Dermis microvascular lymphatic vessel endothelial cell (primary cell): Measurements from ENCODE around the gene ABCG8. TPM values are rescaled to one million over a fixed set of nuclear protein-coding genes. Genes with fewer than 3 reads are reported as not detected.

Source experiments
- DNase-seq, 2 donors: peaks; one replicate each; pipeline versions ENCODE4 v3.0.0 to v3.0.0-alpha.2; 2010; ENCODE audit warnings: low read depth in 2 of 2
- total RNA-seq: library from RNA; depleted of rRNA; stranded (reverse); fragments of >200 nt; gene quantifications from 2 replicates; pipeline ENCODE4 v1.2.1, GENCODE V29; 2014

ABCG8 gene
- total RNA-seq = not detected in 2 replicates

- DNase-seq = no peak
Measured at GRCh38 chr2:43838560-43839267, at the start of gene ABCG8, which contains the start of gene ABCG5. TSS of gene ABCG8 (plus strand) at chr2:43838971. CDS start at chr2:43839054, 83 bp downstream. TSS of gene ABCG5 (minus strand) at chr2:43838839. CDS start at chr2:43838679, 160 bp downstream.

GRCh38 chr2:43790147-43790546 is 48.6 kb upstream of the ABCG8 start:
- DNase-seq = no peak

- DNase-seq = no peak
Measured at GRCh38 chr2:43791035-43791765, 47.6 kb upstream of the ABCG8 start.

GRCh38 chr2:43792653-43793052 is 46.1 kb upstream of the ABCG8 start:
- DNase-seq = no peak

GRCh38 chr2:43794956-43795355 is 43.8 kb upstream of the ABCG8 start:
- DNase-seq = no peak

GRCh38 chr2:43796206-43796605 is 42.6 kb upstream of the ABCG8 start:
- no peak for DNase-seq

- no peak for DNase-seq
Measured at GRCh38 chr2:43798300-43798699, 40.5 kb upstream of the ABCG8 start.

- no peak for DNase-seq
Measured at GRCh38 chr2:43800894-43801293, 37.9 kb upstream of the ABCG8 start.

- DNase-seq = no peak
Measured at GRCh38 chr2:43802135-43802534, 36.6 kb upstream of the ABCG8 start.

- DNase-seq = no peak
Measured at GRCh38 chr2:43803113-43803512, 35.7 kb upstream of the ABCG8 start.

GRCh38 chr2:43806719-43807031 is 32.1 kb upstream of the ABCG8 start:
- no peak for DNase-seq

GRCh38 chr2:43810452-43810851 is 28.3 kb upstream of the ABCG8 start:
- DNase-seq = no peak

GRCh38 chr2:43810888-43811287 is 27.9 kb upstream of the ABCG8 start:
- no peak for DNase-seq

GRCh38 chr2:43812006-43812405 is 26.8 kb upstream of the ABCG8 start:
- DNase-seq = no peak

- no peak for DNase-seq
Measured at GRCh38 chr2:43812947-43813346, 25.8 kb upstream of the ABCG8 start.

- no peak for DNase-seq
Measured at GRCh38 chr2:43814711-43815110, 24.1 kb upstream of the ABCG8 start.

- DNase-seq = peak in 1 of 2 donors; percentile 63
Measured at GRCh38 chr2:43818761-43819160, 20.0 kb upstream of the ABCG8 start.

GRCh38 chr2:43819491-43820163 is 19.1 kb upstream of the ABCG8 start:
- DNase-seq = no peak

- DNase-seq = no peak
Measured at GRCh38 chr2:43822839-43823238, 15.9 kb upstream of the ABCG8 start.

- no peak for DNase-seq
Measured at GRCh38 chr2:43823751-43824150, 15.0 kb upstream of the ABCG8 start.

- no peak for DNase-seq
Measured at GRCh38 chr2:43824512-43824911, 14.3 kb upstream of the ABCG8 start.

- no peak for DNase-seq
Measured at GRCh38 chr2:43824951-43825493, 13.7 kb upstream of the ABCG8 start.
